Measurements from ENCODE around the gene CLEC4A.
"Not testable (repeated sequence)": the region's sequence is repeated elsewhere in the genome, so short reads cannot be mapped to it uniquely, and the experiment has no call there.

CLEC4A gene

DNA sequence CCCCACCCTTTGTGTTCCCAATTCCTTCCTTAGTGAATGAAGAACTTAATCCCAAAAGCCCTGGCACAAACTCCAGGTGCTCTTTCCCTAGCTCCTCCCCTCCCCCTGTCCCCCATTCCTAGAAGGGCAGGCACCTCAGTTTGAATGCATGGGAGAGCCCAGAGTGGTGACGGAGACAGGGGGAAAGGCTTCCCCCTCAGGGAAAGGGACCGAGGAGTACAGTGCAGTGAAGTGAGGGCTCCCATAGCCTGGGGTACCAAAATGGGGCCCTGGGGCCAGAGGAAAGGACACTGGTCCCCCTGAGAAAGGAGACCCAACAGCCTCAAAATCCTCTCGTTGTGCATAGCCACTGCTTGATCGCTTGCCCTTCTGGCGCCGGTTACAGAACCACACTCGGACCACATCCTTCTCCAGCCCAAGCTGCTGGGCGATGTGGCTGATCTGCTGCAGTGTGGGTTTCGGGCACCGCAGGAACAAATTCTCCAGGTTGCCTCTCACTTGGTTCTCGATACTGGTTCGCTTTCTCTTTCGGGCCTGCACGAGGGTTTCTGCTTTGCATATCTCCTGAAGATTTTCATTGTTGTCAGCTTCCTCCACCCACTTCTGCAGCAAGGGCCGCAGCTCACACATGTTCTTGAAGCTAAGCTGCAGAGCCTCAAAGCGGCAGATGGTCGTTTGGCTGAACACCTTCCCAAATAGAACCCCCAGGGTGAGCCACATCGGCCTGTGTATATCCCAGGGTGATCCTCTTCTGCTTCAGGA is 10.4 kb downstream of the CLEC4A start:
- not testable (repeated sequence) for DNase-seq (ENCODE audit: low read depth)

- not testable (repeated sequence) for DNase-seq (ENCODE audit: low read depth)
Measured at GRCh38 chr12:8134398-8134930, 11.0 kb downstream of the CLEC4A start.

GRCh38 chr12:8141647-8142046 is 18.2 kb downstream of the CLEC4A start:
- DNase-seq (ENCODE audit: low read depth) = not testable (repeated sequence)

DNA sequence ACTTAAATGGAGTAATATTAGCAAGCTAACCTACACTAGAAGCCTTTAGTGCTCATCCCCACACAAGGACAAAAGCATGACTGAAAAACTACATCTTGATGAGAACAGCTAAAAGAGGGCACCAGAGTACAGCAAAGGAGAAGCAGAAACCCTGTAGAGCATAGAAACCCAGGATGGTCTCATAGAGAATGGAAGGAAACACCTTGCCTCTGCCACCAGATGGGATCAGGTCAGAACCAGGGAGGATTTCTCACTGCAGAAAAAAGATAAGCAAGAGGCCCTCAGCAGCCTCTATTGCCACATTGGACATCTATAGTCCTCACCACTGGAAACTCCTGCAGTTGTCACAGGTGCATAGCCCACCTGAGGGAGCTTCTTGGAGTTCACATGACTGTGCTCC is 19.8 kb downstream of the CLEC4A start:
- DNase-seq (ENCODE audit: low read depth) = no peak

GRCh38 chr12:8145754-8146441 is 22.5 kb downstream of the CLEC4A start:
- DNase-seq (ENCODE audit: low read depth) = peak; percentile 96

GRCh38 chr12:8146442-8146771 is 23.0 kb downstream of the CLEC4A start:
- no peak for DNase-seq (ENCODE audit: low read depth)

DNA sequence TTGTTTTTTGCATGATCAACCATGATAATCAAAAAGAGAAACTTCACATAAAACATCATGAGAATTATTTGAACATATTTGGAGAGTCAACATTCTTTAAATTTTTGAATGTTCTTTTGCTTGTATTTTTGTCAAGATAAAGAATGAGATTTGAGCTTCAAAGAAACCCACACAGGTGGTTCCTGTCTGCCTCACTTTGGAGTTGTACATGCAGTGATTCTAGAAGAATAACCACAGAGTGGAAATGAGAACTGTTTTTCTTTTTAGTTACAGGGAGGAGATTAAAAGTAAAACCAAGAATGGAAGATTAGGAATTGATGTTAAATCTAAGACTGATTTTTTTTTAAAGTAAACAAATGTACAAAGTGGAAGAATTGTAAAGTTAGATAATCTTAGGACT is 31.1 kb downstream of the CLEC4A start:
- no peak for DNase-seq (ENCODE audit: low read depth)

DNA sequence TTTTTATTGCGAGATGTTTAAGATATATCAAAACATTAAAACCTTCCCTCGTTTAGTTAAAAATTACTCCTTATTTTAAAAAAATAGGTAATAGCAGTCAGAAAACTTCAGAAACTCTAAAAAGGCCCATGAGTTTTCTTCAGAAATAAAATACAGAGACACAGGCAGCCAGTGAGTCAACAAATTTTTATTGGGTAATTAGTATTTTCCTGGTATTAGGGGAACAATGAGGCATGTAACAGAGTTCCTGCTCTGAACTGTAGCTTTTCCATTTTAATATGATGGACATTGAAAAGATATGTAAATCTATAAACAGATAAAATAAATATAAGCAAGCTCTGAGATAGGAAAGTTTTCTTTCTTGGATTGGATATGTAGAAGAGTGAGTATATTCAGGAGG is 33.0 kb downstream of the CLEC4A start:
- DNase-seq (ENCODE audit: low read depth) = peak; percentile 46

DNA sequence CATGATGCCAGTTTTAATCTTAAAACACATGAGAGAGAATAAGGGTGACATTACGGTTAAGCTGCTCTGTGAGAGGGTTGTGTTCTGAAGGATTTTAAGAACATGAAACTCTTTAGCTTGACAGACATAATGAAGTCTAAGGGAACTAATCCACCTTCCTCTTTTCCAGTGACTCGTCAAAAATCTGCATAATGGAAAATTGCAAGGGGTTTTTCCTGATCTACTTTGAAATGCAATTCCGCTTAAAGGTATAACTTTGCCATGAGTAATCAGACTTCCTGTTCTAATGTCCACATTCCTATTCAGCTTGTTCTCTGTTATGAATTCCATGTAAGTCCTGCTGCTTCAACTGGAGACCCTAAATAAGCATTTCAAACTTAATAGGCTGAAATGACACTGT is 33.4 kb downstream of the CLEC4A start, which contains the start of gene ZNF705A:
ZNF705A (plus strand) TSS at position 171 of the 400 bp plus-strand sequence. CDS start 15,611 bp downstream, outside the sequence.
- DNase-seq (ENCODE audit: low read depth) = peak; percentile 86

DNA sequence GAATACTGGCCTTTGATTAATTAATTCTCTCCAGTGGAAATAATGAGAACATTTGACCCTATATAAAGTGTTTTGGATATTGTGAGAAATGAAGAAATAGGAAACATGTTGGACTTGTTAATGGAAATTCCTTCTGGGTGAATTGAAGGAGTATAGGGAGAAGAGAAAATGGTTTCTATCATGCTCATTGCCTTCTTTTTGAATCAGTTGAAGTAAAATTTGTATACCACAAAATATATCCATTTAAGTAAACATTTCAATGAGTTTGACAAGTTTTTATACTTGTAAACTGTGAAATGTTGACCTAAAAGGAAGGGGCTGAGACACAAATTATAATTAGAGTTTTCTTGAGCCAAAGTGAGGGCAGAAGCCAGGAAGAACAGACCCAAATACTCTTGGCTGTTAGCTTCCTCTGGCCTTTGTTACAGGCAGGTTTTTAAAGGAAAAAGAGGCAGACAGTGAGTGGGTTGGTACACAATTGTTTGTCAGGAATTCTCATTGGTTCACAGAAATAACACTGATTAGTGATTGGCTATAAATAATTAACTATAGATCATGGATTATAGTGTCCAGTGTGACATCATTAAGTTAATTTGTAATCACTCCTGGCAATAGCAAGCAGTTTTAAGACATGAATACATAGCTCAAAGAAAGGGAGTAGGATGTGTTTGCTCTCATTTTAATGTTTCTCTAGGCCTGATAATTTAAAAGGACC is 34.2 kb downstream of the CLEC4A start:
- no peak for DNase-seq (ENCODE audit: low read depth)

GRCh38 chr12:8172911-8173310 is 49.5 kb downstream of the CLEC4A start:
- DNase-seq (ENCODE audit: low read depth) = not testable (repeated sequence)

- peak; percentile 66 for DNase-seq (ENCODE audit: low read depth)
Measured at GRCh38 chr12:8179989-8180585, 56.7 kb downstream of the CLEC4A start.

DNA sequence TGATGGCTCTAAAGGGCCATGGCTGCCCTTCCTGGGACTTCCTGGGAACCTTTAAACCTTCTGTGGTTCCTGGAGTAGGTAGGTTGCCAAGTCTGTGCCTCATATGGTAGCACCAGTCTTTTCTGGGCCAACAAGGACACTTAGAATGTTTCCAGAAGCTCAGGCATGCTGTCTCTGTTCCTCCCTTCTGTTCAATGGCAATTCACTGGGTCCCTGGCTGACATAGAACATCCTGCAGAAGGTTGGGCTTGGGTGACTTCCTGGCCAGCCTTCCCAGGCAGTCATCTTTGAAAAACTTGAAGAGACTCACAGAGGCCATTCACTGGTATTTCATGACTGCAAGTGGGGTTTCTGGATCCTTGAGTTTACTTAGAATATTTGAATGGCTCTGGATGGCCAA is 57.9 kb downstream of the CLEC4A start:
- DNase-seq (ENCODE audit: low read depth) = peak; percentile 58

- not testable (repeated sequence) for DNase-seq (ENCODE audit: low read depth)
Measured at GRCh38 chr12:8182923-8183322, 59.5 kb downstream of the CLEC4A start.

DNA sequence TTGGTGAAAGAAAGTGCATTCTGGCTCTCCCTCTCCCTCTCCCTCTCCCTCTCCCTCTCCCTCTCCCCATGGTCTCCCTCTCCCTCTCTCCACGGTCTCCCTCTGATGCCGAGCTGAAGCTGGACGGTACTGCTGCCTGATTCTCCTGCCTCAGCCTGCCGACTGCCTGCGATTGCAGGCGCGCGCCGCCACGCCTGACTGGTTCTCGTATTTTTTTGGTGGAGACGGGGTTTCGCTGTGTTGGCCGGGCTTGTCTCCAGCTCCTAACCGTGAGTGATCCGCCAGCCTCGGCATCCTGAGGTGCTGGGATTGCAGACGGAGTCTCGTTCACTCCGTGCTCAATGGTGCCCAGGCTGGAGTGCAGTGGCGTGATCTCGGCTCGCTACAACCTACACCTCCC is 59.9 kb downstream of the CLEC4A start:
- not testable (repeated sequence) for DNase-seq (ENCODE audit: low read depth)

GRCh38 chr12:8184206-8184605 is 60.8 kb downstream of the CLEC4A start:
- DNase-seq (ENCODE audit: low read depth) = not testable (repeated sequence)

GRCh38 chr12:8188088-8188487 is 64.7 kb downstream of the CLEC4A start:
- DNase-seq (ENCODE audit: low read depth) = peak; percentile 27
